ENCODE measurements around the gene MDM2. TPM values are rescaled to one million over a fixed set of nuclear protein-coding genes. Genes with fewer than 3 reads are reported as not detected.

Gene MDM2
- total RNA-seq, 4 donors from 2014 or later: 47.5 to 79.2 (median 57.4) TPM

DNA sequence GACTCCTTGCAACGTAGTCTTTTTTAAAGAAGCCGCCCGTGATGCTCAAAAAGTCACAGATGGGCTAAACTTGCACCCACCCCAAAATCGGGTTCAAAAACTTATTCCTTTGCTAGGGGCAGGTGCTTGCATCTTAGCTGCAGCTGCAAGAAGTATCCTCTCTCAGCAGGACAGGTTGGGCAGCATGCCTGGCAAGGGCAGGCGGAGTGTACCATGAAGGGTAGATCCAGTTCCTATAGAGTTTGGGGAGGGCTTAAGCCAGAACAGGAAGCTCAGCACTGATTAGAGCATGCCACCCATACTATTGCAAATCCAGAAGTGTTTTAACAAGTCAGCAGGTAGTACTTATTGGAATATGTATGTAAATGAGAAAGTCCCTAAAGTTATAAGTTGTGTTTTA lies 76.3 kb downstream of the MDM2 start:
- no peaks in the 10 kb centered on the region for H3K9me3 ChIP-seq
- no peak overlapping the region for H3K4me3 ChIP-seq
- no peak overlapping the region for H3K27ac ChIP-seq
- H3K4me1 ChIP-seq: no peaks in the 10 kb centered on the region
- no peak for TF ChIP-seq POLR2AphosphoS5 (IDR thresholded peaks at IDR 0.05)
- no peak for TF ChIP-seq EP300 (IDR thresholded peaks at IDR 0.05)
- TF ChIP-seq, protein P1, sequence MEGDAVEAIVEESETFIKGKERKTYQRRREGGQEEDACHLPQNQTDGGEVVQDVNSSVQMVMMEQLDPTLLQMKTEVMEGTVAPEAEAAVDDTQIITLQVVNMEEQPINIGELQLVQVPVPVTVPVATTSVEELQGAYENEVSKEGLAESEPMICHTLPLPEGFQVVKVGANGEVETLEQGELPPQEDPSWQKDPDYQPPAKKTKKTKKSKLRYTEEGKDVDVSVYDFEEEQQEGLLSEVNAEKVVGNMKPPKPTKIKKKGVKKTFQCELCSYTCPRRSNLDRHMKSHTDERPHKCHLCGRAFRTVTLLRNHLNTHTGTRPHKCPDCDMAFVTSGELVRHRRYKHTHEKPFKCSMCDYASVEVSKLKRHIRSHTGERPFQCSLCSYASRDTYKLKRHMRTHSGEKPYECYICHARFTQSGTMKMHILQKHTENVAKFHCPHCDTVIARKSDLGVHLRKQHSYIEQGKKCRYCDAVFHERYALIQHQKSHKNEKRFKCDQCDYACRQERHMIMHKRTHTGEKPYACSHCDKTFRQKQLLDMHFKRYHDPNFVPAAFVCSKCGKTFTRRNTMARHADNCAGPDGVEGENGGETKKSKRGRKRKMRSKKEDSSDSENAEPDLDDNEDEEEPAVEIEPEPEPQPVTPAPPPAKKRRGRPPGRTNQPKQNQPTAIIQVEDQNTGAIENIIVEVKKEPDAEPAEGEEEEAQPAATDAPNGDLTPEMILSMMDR (IDR thresholded peaks at IDR 0.05): no peak
- H3K36me3 ChIP-seq: peaks cover 0 to 6% of the 10 kb centered on the region in 2 donors
- ATAC-seq: no peak
- WGBS, 2 donors (ENCODE audit: low coverage in 1 of 2): 80 to 90% methylated on average over 2 to 5 of the region's 5 CpGs
- no peaks in the 10 kb centered on the region for H3K27me3 ChIP-seq

DNA sequence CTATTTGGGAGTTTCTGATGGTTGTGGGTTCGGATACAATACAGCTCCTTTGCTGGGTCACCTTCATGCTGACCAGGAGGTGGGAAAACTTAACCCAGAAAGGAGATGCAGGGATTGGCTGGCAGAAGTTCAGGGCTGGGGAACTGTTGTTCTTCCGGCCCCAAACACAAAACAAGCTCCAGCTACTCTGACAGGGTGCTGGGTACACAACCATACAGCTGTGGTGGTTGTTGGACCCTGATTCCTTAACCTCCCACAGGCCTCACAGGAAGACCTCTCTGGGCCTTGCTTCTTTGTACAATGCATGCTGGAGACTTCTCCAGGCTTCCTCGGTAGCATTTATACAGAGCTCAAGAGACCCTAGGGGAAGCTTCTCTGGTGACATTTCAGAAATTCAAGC lies 77.4 kb downstream of the MDM2 start:
- 80 to 100% methylated on average over 1 to 2 of the region's 3 CpGs for WGBS, 2 donors (ENCODE audit: low coverage in 1 of 2)
- peaks cover 0 to 6% of the 10 kb centered on the region in 2 donors for H3K36me3 ChIP-seq
- no peak for ATAC-seq
- no peaks in the 10 kb centered on the region for H3K9me3 ChIP-seq
- no peak overlapping the region for H3K4me3 ChIP-seq
- no peak overlapping the region for H3K27ac ChIP-seq
- no peaks in the 10 kb centered on the region for H3K27me3 ChIP-seq
- TF ChIP-seq EP300 (IDR thresholded peaks at IDR 0.05) (no peak), POLR2AphosphoS5 (IDR thresholded peaks at IDR 0.05) (no peak), POLR2A (IDR thresholded peaks at IDR 0.05) (no peak)
- TF ChIP-seq, protein P1 (IDR thresholded peaks at IDR 0.05): no peak
- H3K4me1 ChIP-seq: no peaks in the 10 kb centered on the region

DNA sequence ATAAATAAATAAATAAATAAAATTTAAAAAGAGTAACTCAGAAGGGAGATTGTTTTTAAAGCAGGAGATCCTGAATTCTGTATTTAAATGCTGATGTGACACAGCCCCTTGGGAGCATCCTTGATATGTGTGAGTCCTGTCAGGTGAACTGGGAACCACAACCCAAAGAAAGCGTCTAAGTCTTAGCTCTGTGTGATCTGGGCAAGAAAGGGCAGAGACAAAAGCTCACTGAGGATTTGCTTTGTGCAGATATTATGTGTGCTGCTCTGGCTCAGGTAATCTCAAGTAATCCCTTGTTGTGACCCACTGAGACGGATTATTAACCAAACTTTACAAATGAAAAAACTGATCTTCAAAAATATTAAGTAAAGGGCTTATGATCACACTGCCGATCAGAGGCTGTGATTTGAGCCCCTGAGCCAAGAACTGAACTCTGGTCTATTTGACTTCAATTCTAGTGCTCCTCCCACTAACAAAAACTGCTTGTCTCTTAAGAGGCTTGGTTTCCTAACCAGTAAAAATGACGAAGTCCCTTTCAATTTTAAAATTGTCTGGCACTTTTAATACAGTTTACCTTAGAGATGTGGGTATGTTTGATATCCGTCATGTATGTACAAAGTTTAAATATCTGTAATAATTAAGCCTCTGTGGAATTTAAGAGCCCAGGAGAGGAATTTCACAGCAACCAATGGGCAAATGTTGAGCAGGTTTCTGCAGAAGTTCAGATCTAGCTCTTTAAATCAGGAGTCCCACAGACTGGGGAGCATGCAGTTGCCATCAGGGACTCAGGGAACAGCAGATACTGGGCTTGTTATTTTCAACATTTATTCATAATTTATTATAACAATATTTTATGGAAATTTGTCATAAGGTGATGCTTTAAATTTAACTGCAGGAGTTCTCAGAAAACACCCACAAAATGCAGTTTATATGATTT lies 78.9 kb downstream of the MDM2 start:
- peaks cover 0 to 6% of the 10 kb centered on the region in 2 donors for H3K36me3 ChIP-seq
- H3K4me3 ChIP-seq: no peak overlapping the region

DNA sequence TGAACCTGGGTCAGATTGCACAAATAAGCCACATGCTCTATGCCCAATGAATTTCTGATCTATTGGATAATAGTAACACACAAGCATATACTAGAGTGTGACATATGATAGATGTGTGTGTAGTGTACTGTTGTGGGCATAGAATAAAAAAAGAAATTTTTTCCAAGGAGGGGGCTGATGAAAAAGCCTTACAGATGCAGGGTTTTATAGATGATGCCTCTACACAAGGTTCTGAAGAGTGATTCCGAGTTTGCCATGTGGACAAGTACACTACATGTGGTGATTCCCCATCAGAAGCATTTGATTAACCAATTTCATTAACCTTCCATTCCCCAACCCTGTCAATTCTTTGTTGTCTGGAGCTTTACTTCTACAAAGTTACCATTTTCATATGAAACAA lies 79.7 kb downstream of the MDM2 start:
- TF ChIP-seq POLR2A (IDR thresholded peaks at IDR 0.05): no peak
- no peak for TF ChIP-seq POLR2AphosphoS5 (IDR thresholded peaks at IDR 0.05)
- TF ChIP-seq EP300 (IDR thresholded peaks at IDR 0.05): no peak
- TF ChIP-seq, protein P1 (IDR thresholded peaks at IDR 0.05): no peak
- no peak overlapping the region for H3K4me3 ChIP-seq

More for the DNA sequence above, 78.9 kb downstream of the MDM2 start:
- 75 to 78% methylated on average over 4 to 5 of the region's 5 CpGs for WGBS, 2 donors (ENCODE audit: low coverage in 1 of 2)
- H3K27me3 ChIP-seq: no peaks in the 10 kb centered on the region
- no peak for ATAC-seq
- H3K27ac ChIP-seq: no peak overlapping the region
- H3K4me1 ChIP-seq: no peaks in the 10 kb centered on the region
- H3K9me3 ChIP-seq: no peaks in the 10 kb centered on the region
- TF ChIP-seq POLR2A (IDR thresholded peaks at IDR 0.05): no peak
- TF ChIP-seq, protein P1 (IDR thresholded peaks at IDR 0.05): no peak
- no peak for TF ChIP-seq EP300 (IDR thresholded peaks at IDR 0.05)
- TF ChIP-seq POLR2AphosphoS5 (IDR thresholded peaks at IDR 0.05): no peak

DNA sequence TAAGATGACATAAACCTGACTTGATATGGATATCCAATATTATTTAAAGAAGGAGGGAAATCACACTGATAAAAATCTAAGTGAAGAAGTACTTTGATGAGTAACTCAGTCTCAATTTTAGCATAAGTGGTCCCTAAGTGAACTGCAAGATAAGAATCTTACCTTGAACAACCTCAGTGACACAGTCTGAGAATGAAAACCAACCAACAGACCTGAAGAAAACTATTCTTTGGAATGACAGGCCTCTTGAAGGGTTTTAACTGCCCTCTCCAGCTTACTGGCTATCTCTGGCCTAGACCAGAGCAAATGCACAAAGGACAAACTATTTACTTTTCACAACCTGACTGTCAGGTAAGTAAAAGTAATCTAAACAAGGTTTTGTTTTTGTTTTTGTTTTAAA lies 80.3 kb downstream of the MDM2 start:
- Histone ChIP-seq H3K27ac (no peak overlapping the region), H3K4me3 (no peak overlapping the region), H3K4me1 (no peaks in the 10 kb centered on the region), H3K36me3 (peaks cover 0 to 6% of the 10 kb centered on the region in 2 donors), H3K27me3 (no peaks in the 10 kb centered on the region), H3K9me3 (no peaks in the 10 kb centered on the region)
- ATAC-seq: no peak
- TF ChIP-seq POLR2A (IDR thresholded peaks at IDR 0.05) (no peak), EP300 (IDR thresholded peaks at IDR 0.05) (no peak), POLR2AphosphoS5 (IDR thresholded peaks at IDR 0.05) (no peak)
- TF ChIP-seq, protein P1 (IDR thresholded peaks at IDR 0.05): no peak

More for the DNA sequence above, 79.7 kb downstream of the MDM2 start:
- Histone ChIP-seq H3K27me3 (no peaks in the 10 kb centered on the region), H3K36me3 (peaks cover 0 to 6% of the 10 kb centered on the region in 2 donors), H3K27ac (no peak overlapping the region), H3K9me3 (no peaks in the 10 kb centered on the region), H3K4me1 (no peaks in the 10 kb centered on the region)
- WGBS, 2 donors (ENCODE audit: low coverage in 1 of 2): 90 to 100% methylated on average over 1 of the region's 1 CpG
- ATAC-seq: no peak

All from gastroesophageal sphincter (tissue), 4 donors.